Hepatocyte (in vitro differentiated cells): ENCODE data around the gene MCRIP2. TPM values are rescaled to one million over a fixed set of nuclear protein-coding genes. Genes with fewer than 3 reads are reported as not detected.

ENCODE experiments used
- DNase-seq: peaks from one replicate; pipeline ENCODE4 v3.0.0-alpha.2; 2016; ENCODE audit warnings: low spot score
- H2AFZ ChIP-seq: fragments of 200-600 bp; sonication (generic); 2 replicates; pipeline ENCODE4 v1.6.0; 2016; ENCODE audit warnings: antibody characterized with exemption, mild to moderate bottlenecking
- H3K27ac ChIP-seq: fragments of 200-600 bp; sonication (generic); 2 replicates; pipeline ENCODE4 v1.5.1; 2016; ENCODE audit warnings: mild to moderate bottlenecking
- H3K27me3 ChIP-seq: fragments of 200-600 bp; sonication (generic); 2 replicates; pipeline ENCODE4 v1.6.1; 2016
- H3K36me3 ChIP-seq: fragments of 200-600 bp; sonication (generic); replicated peaks from 2 replicates; pipeline ENCODE4 v1.5.1; 2016; ENCODE audit warnings: low read depth; ENCODE audit not compliant: insufficient read depth
- H3K4me1 ChIP-seq: fragments of 200-600 bp; sonication (generic); 2 replicates; pipeline ENCODE4 v1.5.1; 2016; ENCODE audit warnings: mild to moderate bottlenecking, moderate library complexity; ENCODE audit not compliant: insufficient read depth
- H3K4me2 ChIP-seq: fragments of 200-600 bp; sonication (generic); 2 replicates; pipeline ENCODE4 v1.6.0; 2016
- H3K4me3 ChIP-seq: fragments of 200-600 bp; sonication (generic); 2 replicates; pipeline ENCODE4 v1.5.1; 2016; ENCODE audit warnings: mild to moderate bottlenecking
- H3K79me2 ChIP-seq: fragments of 200-600 bp; sonication (generic); 2 replicates; pipeline ENCODE4 v1.6.0; 2017; ENCODE audit warnings: mild to moderate bottlenecking
- H3K9me2 ChIP-seq: fragments of 200-600 bp; sonication (generic); replicated peaks from 2 replicates; pipeline ENCODE4 v1.6.0; 2017; ENCODE audit warnings: mild to moderate bottlenecking; ENCODE audit not compliant: insufficient read depth
- H3K9me3 ChIP-seq: fragments of 200-600 bp; sonication (generic); 2 replicates; pipeline ENCODE4 v1.5.1; 2016; ENCODE audit warnings: low read depth, mild to moderate bottlenecking
- H4K20me1 ChIP-seq: fragments of 200-600 bp; sonication (generic); 2 replicates; pipeline ENCODE4 v1.6.0; 2016; ENCODE audit warnings: mild to moderate bottlenecking; ENCODE audit not compliant: insufficient read depth, poor library complexity, severe bottlenecking
- EZH2 ChIP-seq: fragments of 200-600 bp; sonication (generic); IDR thresholded peaks from 2 replicates; pipeline ENCODE4 v1.6.1; 2016; ENCODE audit warnings: antibody characterized with exemption, mild to moderate bottlenecking, borderline replicate concordance
- EZH2phosphoT487 ChIP-seq: fragments of 200-600 bp; sonication (generic); IDR thresholded peaks from one replicate; pipeline ENCODE4 v1.6.1; 2018; ENCODE audit warnings: antibody characterized with exemption, mild to moderate bottlenecking, low read depth, moderate library complexity; ENCODE audit not compliant: unreplicated experiment, severe bottlenecking
- WGBS: methylation state at CpG from one replicate; pipeline ENCODE4 v1.1.6; 2016; ENCODE audit warnings: low lambda C conversion rate; ENCODE audit errors: missing lambda C conversion rate; 5-methylcytosine and 5-hydroxymethylcytosine counted together
- polyA plus RNA-seq: library from polyadenylated mRNA; unstranded; fragments of >200 nt; fragmentation: Nextera tagmentation; extraction: Ambion mirVana; gene quantifications from 2 replicates; pipeline ENCODE4 v1.2.1, GENCODE V29; 2016
- total RNA-seq: library from RNA; depleted of rRNA; stranded (reverse); fragments of >200 nt; gene quantifications from 2 replicates; pipeline ENCODE4 v1.2.3, GENCODE V29; 2014
- TF ChIP-seq, protein P1 (sequence below): fragments of 200-600 bp; sonication (generic); IDR thresholded peaks from 2 replicates; pipeline ENCODE4 v1.5.1; 2016; ENCODE audit warnings: antibody characterized with exemption, mild to moderate bottlenecking; ENCODE audit not compliant: poor library complexity

The MCRIP2 gene
- total and polyA plus RNA-seq, 2 experiments from 2014 or later = 43.0 to 100 TPM

DNA sequence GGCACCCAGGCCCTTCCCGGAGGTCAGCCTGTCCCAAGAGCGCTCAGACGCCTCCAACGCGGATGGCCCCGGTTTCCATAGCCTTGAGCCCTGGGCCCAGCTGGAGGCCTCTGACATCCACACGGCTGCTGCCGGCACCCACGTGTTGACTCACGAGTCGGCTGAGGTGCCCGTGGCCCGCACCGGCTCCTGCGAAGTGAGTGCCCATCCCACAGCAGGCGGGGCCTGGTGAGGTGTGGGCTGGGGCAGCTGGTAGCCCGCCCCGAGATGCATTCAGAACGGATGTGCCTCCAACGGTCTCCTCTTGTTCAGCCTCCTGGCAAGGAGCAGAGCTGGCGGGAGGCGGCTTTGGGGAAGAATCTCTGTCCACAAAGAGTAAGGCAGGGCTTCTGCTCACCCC, 10.2 kb downstream of the MCRIP2 start:
- no peak overlapping the region for H3K4me2 ChIP-seq
- no peaks in the 10 kb centered on the region for H3K27me3 ChIP-seq
- H3K79me2 ChIP-seq = peaks cover 16% of the 10 kb centered on the region
- no peaks in the 10 kb centered on the region for H3K9me2 ChIP-seq
- no peak overlapping the region for H2AFZ ChIP-seq
- DNase-seq = no peak
- H4K20me1 ChIP-seq = no peaks in the 10 kb centered on the region
- 92% methylated on average over 22 of the region's 22 CpGs for WGBS
- TF ChIP-seq EZH2 (no peak), EZH2phosphoT487 (no peak)
- TF ChIP-seq, protein P1, sequence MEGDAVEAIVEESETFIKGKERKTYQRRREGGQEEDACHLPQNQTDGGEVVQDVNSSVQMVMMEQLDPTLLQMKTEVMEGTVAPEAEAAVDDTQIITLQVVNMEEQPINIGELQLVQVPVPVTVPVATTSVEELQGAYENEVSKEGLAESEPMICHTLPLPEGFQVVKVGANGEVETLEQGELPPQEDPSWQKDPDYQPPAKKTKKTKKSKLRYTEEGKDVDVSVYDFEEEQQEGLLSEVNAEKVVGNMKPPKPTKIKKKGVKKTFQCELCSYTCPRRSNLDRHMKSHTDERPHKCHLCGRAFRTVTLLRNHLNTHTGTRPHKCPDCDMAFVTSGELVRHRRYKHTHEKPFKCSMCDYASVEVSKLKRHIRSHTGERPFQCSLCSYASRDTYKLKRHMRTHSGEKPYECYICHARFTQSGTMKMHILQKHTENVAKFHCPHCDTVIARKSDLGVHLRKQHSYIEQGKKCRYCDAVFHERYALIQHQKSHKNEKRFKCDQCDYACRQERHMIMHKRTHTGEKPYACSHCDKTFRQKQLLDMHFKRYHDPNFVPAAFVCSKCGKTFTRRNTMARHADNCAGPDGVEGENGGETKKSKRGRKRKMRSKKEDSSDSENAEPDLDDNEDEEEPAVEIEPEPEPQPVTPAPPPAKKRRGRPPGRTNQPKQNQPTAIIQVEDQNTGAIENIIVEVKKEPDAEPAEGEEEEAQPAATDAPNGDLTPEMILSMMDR = no peak
- H3K4me3 ChIP-seq = no peak overlapping the region
- H3K4me1 ChIP-seq = peaks cover 19% of the 10 kb centered on the region
- H3K27ac ChIP-seq = no peak overlapping the region
- no peaks in the 10 kb centered on the region for H3K36me3 ChIP-seq
- H3K9me3 ChIP-seq = no peaks in the 10 kb centered on the region

DNA sequence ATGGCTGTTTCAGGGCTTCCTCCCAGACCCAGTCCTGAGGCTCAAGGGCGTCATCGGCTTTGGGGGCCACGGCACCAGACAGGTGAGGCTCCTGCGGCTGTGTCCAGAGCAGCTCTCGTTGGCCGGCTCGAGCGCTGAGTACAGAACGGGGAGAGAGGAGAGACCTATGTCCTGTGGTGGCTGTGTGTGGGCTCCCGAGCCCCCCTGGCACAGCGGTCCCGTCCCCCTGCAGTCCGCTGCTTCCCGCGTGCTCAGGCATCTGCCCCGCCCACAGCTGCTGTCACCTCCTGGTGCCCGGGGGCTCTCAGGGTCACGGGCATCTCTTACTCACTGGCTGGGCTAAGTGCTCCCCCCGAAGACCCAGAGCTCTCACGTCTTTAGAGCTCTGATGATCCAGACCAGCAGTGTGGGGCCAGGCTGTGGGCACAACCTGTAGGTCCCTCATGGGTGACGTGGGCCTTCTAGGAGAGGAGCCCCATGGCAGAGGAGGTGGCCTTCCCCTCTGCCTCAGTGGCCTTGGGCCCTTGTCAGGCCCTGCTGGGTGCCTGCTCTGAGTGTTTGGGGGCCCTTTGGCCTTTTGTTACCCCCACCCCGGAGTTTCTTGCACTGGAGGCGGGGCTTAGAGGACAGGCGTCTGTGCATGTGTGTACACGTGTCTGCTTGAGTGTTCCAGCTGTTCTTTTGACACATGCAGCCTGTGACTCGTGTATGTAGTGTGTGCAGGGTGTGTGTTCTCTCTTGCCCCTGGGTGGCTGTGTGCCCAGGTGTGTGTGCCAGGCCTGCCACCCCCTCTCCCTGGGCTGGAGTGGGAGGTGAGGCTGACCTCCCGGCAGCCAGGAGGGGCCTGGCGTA, 11.1 kb downstream of the MCRIP2 start:
- H3K4me3 ChIP-seq = no peak overlapping the region
- TF ChIP-seq, protein P1 = no peak
- TF ChIP-seq EZH2phosphoT487 (no peak), EZH2 (no peak)
- no peaks in the 10 kb centered on the region for H3K27me3 ChIP-seq
- peaks cover 10% of the 10 kb centered on the region for H3K79me2 ChIP-seq
- no peak overlapping the region for H2AFZ ChIP-seq
- no peaks in the 10 kb centered on the region for H3K36me3 ChIP-seq
- H3K9me2 ChIP-seq = no peaks in the 10 kb centered on the region
- no peaks in the 10 kb centered on the region for H3K9me3 ChIP-seq
- peaks cover 17% of the 10 kb centered on the region for H3K4me1 ChIP-seq
- DNase-seq = no peak
- WGBS = 92% methylated on average over 26 of the region's 28 CpGs
- H3K27ac ChIP-seq = no peak overlapping the region
- H4K20me1 ChIP-seq = no peaks in the 10 kb centered on the region
- no peak overlapping the region for H3K4me2 ChIP-seq

DNA sequence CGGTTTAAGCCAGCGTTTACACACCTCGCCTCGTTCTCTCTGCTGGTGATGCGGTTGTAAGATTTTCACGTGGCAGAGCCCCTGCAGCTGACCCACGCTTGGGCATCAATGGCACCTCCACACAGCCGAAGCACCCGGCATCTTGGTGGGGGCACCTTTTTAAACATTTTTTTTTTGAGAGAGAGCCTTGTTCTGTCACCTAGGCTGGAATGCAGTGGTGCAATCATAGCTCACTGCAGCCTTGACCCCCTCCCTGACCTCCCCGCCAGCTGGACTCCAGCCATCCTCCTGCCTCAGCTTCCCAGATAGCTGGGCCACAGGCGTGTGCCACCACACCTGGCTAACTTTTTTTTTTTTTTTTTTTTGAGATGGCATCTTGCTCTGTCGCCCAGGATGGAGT, 12.4 kb downstream of the MCRIP2 start:
- H4K20me1 ChIP-seq = no peaks in the 10 kb centered on the region
- peaks cover 5% of the 10 kb centered on the region for H3K4me1 ChIP-seq
- H3K36me3 ChIP-seq = no peaks in the 10 kb centered on the region
- no peak for DNase-seq
- WGBS = 91% methylated on average over 12 of the region's 12 CpGs
- H3K79me2 ChIP-seq = no peaks in the 10 kb centered on the region
- H3K4me3 ChIP-seq = no peak overlapping the region
- H3K9me2 ChIP-seq = no peaks in the 10 kb centered on the region
- no peaks in the 10 kb centered on the region for H3K9me3 ChIP-seq
- TF ChIP-seq, protein P1 = no peak
- TF ChIP-seq EZH2phosphoT487 = no peak
- TF ChIP-seq EZH2 = no peak
- H3K27me3 ChIP-seq = no peaks in the 10 kb centered on the region
- H3K27ac ChIP-seq = no peak overlapping the region
- no peak overlapping the region for H2AFZ ChIP-seq
- H3K4me2 ChIP-seq = no peak overlapping the region
